B cell (primary cell): Measurements from ENCODE around the gene SLIT3.

ENCODE experiments used
- CTCF ChIP-seq: fragments of 200-600 bp; IDR thresholded peaks from one replicate; pipeline ENCODE4 v1.8.0; 2022; ENCODE audit warnings: antibody characterized with exemption, mild to moderate bottlenecking
- EZH2 ChIP-seq: IDR thresholded peaks from 2 replicates; pipeline ENCODE4 v1.6.1; 2012; ENCODE audit warnings: borderline replicate concordance, low read depth, mild to moderate bottlenecking, moderate library complexity, low read length; ENCODE audit not compliant: insufficient read depth, poor library complexity, severe bottlenecking

GRCh38 chr5:168691891-168692290 is 609.0 kb downstream of the SLIT3 start:
- TF ChIP-seq EZH2 = no peak
- TF ChIP-seq CTCF = no peak
